ENCODE measurements around the gene ST7. TPM values are rescaled to one million over a fixed set of nuclear protein-coding genes. Genes with fewer than 3 reads are reported as not detected.

ST7 gene
- total and polyA plus RNA-seq, 2 of the 8 experiments (the other 6 are each of a cell fraction or from before 2014, with no cell fraction given): 16.3 to 18.0 TPM

- CTCF ChIA-PET (ENCODE audit: partially characterized antibody): no interaction called here
These were observed 309.2 kb downstream of the ST7 start for GRCh38 chr7:117262546-117262945.

More at GRCh38 chr7:117262546-117262945, 309.2 kb downstream of the ST7 start:
- Histone ChIP-seq H2AK5ac (ENCODE audit: low read depth, low read length) (no peak overlapping the region), H3K18ac (ENCODE audit: extremely low read depth, low read length) (no peak overlapping the region), H3K4me2 (ENCODE audit: insufficient read depth in 1 of 2, low read depth in 2 of 2, low read length in 2 of 2) (no peak overlapping the region), H3K56ac (replicated peaks; ENCODE audit: insufficient read length, low read depth, low read length) (no peak overlapping the region), H3K79me1 (ENCODE audit: low read depth, low read length) (no peaks in the 10 kb centered on the region), H3K4me1 (replicated peaks in 1 of 4; ENCODE audit: control insufficient read depth in 3 of 4, insufficient read depth in 4 of 4, low read length in 3 of 4) (no peaks in the 10 kb centered on the region), H3K9ac (replicated peaks in 1 of 4; ENCODE audit: extremely low read depth in 1 of 4, low read depth in 3 of 4, low read length in 3 of 4) (no peak overlapping the region), H3K27me3 (replicated peaks in 1 of 4; ENCODE audit: control insufficient read depth in 3 of 4, extremely low read depth in 1 of 4, insufficient read depth in 3 of 4, low read length in 3 of 4) (no peaks in the 10 kb centered on the region), H3K23me2 (ENCODE audit: low read depth, low read length) (no peaks in the 10 kb centered on the region), H2BK120ac (replicated peaks; ENCODE audit: low read depth, low read length) (no peak overlapping the region), H2BK20ac (ENCODE audit: low read length) (no peak overlapping the region), H3K36me3 (ENCODE audit: control insufficient read depth in 2 of 4, insufficient read depth in 4 of 4, low read length in 3 of 4) (no peaks in the 10 kb centered on the region), H3K27ac (ENCODE audit: low read depth, low read length) (no peak overlapping the region), H2BK15ac (ENCODE audit: low read length) (no peak overlapping the region), H2AFZ (ENCODE audit: low read length) (no peak overlapping the region), H3K9me3 (ENCODE audit: insufficient read depth in 2 of 2, low read depth in 1 of 2, low read length in 1 of 2) (no peaks in the 10 kb centered on the region), H4K91ac (replicated peaks; ENCODE audit: insufficient read length, low read length) (no peak overlapping the region), H2BK12ac (ENCODE audit: low read depth, low read length) (no peak overlapping the region), H4K20me1 (replicated peaks in 1 of 2; ENCODE audit: control insufficient read depth in 1 of 2, insufficient read depth in 2 of 2, low read length in 2 of 2) (no peaks in the 10 kb centered on the region), H2BK5ac (ENCODE audit: low read depth, low read length) (no peak overlapping the region), H3K79me2 (ENCODE audit: control insufficient read depth in 1 of 2, insufficient read depth in 2 of 2, low read length in 2 of 2) (no peaks in the 10 kb centered on the region), H4K5ac (ENCODE audit: insufficient read length, low read depth, low read length) (no peak overlapping the region), H3K23ac (ENCODE audit: insufficient read length) (no peak overlapping the region), H3K4me3 (ENCODE audit: extremely low read depth in 1 of 4, insufficient read depth in 2 of 4, low read depth in 3 of 4, low read length in 4 of 4) (no peak overlapping the region), H3K14ac (ENCODE audit: insufficient read length) (no peak overlapping the region), H4K8ac (ENCODE audit: extremely low read depth, insufficient read depth, low read length) (no peak overlapping the region), H3K4ac (replicated peaks; ENCODE audit: insufficient read length, low read depth, low read length) (no peak overlapping the region)
- POLR2A ChIA-PET (ENCODE audit: partially characterized antibody): no interaction called here
- DNase-seq (ENCODE audit: low read depth in 1 of 2, low spot score in 2 of 2) (no peak), FAIRE-seq (no peak)
- no peak for TF ChIP-seq SRF (IDR thresholded peaks at IDR 0.05; ENCODE audit: low read depth, low read length)
- 96% methylated on average over 2 of the region's 2 CpGs; no CpG with 5 or more reads in 1 of the 2 experiments for WGBS, 2 experiments (ENCODE audit: extremely low coverage in 1 of 2, insufficient coverage in 1 of 2, insufficient read length in 1 of 2, insufficient replicate concordance in 2 of 2, low coverage in 1 of 2, low lambda C conversion rate in 2 of 2, missing lambda C conversion rate in 1 of 2)

Measured in H1 (cell line).